IMR-90 (cell line): ENCODE measurements around the gene TOP2B.

Source experiments
- MAFK ChIP-seq: IDR thresholded peaks from 2 replicates; pipeline ENCODE4 v1.6.1; 2012; ENCODE audit warnings: low read depth, low read length, improper control_type of control experiment
- POLR2A ChIP-seq: IDR thresholded peaks from 2 replicates; pipeline ENCODE4 v1.6.1; 2012; ENCODE audit warnings: mild to moderate bottlenecking, low read depth, low read length
- RFX5 ChIP-seq: IDR thresholded peaks from 2 replicates; pipeline ENCODE4 v1.8.0; 2012; ENCODE audit warnings: low read depth, mild to moderate bottlenecking, low read length, moderate library complexity
- SMC3 ChIP-seq: fragments of 150-350 bp; IDR thresholded peaks from 2 replicates; pipeline ENCODE4 v1.6.1; 2016; ENCODE audit warnings: low read depth, mild to moderate bottlenecking, antibody characterized with exemption, low read length, moderate library complexity
- TF ChIP-seq, protein P1 (sequence below): conservative IDR thresholded peaks from 2 replicates; pipeline ENCODE4 v1.5.1; 2012; ENCODE audit warnings: mild to moderate bottlenecking, low read depth, low read length, improper control_type of control experiment

DNA sequence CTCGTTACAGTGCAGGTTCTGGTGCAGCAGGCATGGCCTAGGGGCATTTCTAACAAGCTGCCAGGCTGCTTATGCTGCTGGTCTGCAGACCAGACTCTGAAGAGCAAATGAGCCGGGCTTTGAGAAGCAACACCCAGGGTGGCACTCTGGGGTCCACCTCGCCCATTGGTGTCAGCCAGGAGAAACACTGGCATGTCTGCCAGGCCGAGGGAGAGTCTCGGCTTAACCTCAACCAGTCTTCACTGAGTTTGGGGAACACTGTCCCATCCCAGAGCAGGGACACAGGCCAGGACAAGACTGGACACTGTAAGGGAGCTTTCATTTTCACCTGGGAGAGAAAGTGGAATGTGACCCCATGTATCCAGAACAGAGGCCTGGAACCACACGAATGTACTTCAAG, 93.4 kb downstream of the TOP2B start:
- TF ChIP-seq RFX5 (no peak), MAFK (no peak), POLR2A (no peak), SMC3 (no peak)
- TF ChIP-seq, protein P1, sequence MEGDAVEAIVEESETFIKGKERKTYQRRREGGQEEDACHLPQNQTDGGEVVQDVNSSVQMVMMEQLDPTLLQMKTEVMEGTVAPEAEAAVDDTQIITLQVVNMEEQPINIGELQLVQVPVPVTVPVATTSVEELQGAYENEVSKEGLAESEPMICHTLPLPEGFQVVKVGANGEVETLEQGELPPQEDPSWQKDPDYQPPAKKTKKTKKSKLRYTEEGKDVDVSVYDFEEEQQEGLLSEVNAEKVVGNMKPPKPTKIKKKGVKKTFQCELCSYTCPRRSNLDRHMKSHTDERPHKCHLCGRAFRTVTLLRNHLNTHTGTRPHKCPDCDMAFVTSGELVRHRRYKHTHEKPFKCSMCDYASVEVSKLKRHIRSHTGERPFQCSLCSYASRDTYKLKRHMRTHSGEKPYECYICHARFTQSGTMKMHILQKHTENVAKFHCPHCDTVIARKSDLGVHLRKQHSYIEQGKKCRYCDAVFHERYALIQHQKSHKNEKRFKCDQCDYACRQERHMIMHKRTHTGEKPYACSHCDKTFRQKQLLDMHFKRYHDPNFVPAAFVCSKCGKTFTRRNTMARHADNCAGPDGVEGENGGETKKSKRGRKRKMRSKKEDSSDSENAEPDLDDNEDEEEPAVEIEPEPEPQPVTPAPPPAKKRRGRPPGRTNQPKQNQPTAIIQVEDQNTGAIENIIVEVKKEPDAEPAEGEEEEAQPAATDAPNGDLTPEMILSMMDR, result no peak
